ENCODE results near the gene FAM210B.

The FAM210B gene

GRCh38 chr20:56342783-56343182 is 16.0 kb upstream of the FAM210B start:
- DNase-seq (ENCODE audit: low spot score) (peak; percentile 62), ATAC-seq (ENCODE audit: low read depth) (no peak)
- no peaks in the 10 kb centered on the region for H3K36me3 ChIP-seq (ENCODE audit: low read depth)
- H3K4me1 ChIP-seq (ENCODE audit: insufficient read depth, poor library complexity, severe bottlenecking) = no peaks in the 10 kb centered on the region
- TF ChIP-seq CTCF (IDR thresholded peaks at IDR 0.05; ENCODE audit: poor library complexity, severe bottlenecking) = no peak
- peaks cover 67% of the 10 kb centered on the region for H3K27me3 ChIP-seq (ENCODE audit: insufficient read depth, poor library complexity, severe bottlenecking)
- H3K4me3 ChIP-seq (ENCODE audit: severe bottlenecking) = no peak overlapping the region
- no peak overlapping the region for H3K27ac ChIP-seq (ENCODE audit: poor library complexity, severe bottlenecking)
- H3K9me3 ChIP-seq (ENCODE audit: severe bottlenecking) = no peaks in the 10 kb centered on the region

GRCh38 chr20:56343861-56344381 is 14.9 kb upstream of the FAM210B start:
- H3K27me3 ChIP-seq (ENCODE audit: insufficient read depth, poor library complexity, severe bottlenecking) = peaks cover 57% of the 10 kb centered on the region
- peak; percentile 87 for DNase-seq (ENCODE audit: low spot score)

GRCh38 chr20:56345911-56346310 is 12.9 kb upstream of the FAM210B start:
- peaks cover 40% of the 10 kb centered on the region for H3K27me3 ChIP-seq (ENCODE audit: insufficient read depth, poor library complexity, severe bottlenecking)
- H3K4me3 ChIP-seq (ENCODE audit: severe bottlenecking) = no peak overlapping the region
- no peak for TF ChIP-seq CTCF (IDR thresholded peaks at IDR 0.05; ENCODE audit: poor library complexity, severe bottlenecking)
- no peaks in the 10 kb centered on the region for H3K36me3 ChIP-seq (ENCODE audit: low read depth)
- H3K27ac ChIP-seq (ENCODE audit: poor library complexity, severe bottlenecking) = no peak overlapping the region
- DNase-seq (ENCODE audit: low spot score) (peak; percentile 60), ATAC-seq (ENCODE audit: low read depth) (no peak)
- H3K9me3 ChIP-seq (ENCODE audit: severe bottlenecking) = no peaks in the 10 kb centered on the region
- no peaks in the 10 kb centered on the region for H3K4me1 ChIP-seq (ENCODE audit: insufficient read depth, poor library complexity, severe bottlenecking)

More at GRCh38 chr20:56343861-56344381, 14.9 kb upstream of the FAM210B start:
- H3K4me1 ChIP-seq (ENCODE audit: insufficient read depth, poor library complexity, severe bottlenecking) = no peaks in the 10 kb centered on the region
- H3K36me3 ChIP-seq (ENCODE audit: low read depth) = no peaks in the 10 kb centered on the region
- no peak overlapping the region for H3K27ac ChIP-seq (ENCODE audit: poor library complexity, severe bottlenecking)
- no peak overlapping the region for H3K4me3 ChIP-seq (ENCODE audit: severe bottlenecking)
- peak; percentile 99 for TF ChIP-seq CTCF (IDR thresholded peaks at IDR 0.05; ENCODE audit: poor library complexity, severe bottlenecking)
- ATAC-seq (ENCODE audit: low read depth) = peak; percentile 92
- no peaks in the 10 kb centered on the region for H3K9me3 ChIP-seq (ENCODE audit: severe bottlenecking)

- H3K4me3 ChIP-seq (ENCODE audit: severe bottlenecking) = no peak overlapping the region
These were observed 11.0 kb upstream of the FAM210B start for GRCh38 chr20:56347628-56348304.

More at GRCh38 chr20:56347628-56348304, 11.0 kb upstream of the FAM210B start:
- H3K27me3 ChIP-seq (ENCODE audit: insufficient read depth, poor library complexity, severe bottlenecking) = peaks cover 22% of the 10 kb centered on the region
- no peaks in the 10 kb centered on the region for H3K36me3 ChIP-seq (ENCODE audit: low read depth)
- H3K27ac ChIP-seq (ENCODE audit: poor library complexity, severe bottlenecking) = no peak overlapping the region
- H3K4me1 ChIP-seq (ENCODE audit: insufficient read depth, poor library complexity, severe bottlenecking) = no peaks in the 10 kb centered on the region
- ATAC-seq (ENCODE audit: low read depth) (no peak), DNase-seq (ENCODE audit: low spot score) (peak; percentile 67)
- no peaks in the 10 kb centered on the region for H3K9me3 ChIP-seq (ENCODE audit: severe bottlenecking)
- no peak for TF ChIP-seq CTCF (IDR thresholded peaks at IDR 0.05; ENCODE audit: poor library complexity, severe bottlenecking)
